Subcutaneous adipose tissue (tissue), 4 donors: ENCODE results near the gene ASXL2. TPM values are rescaled to one million over a fixed set of nuclear protein-coding genes. Genes with fewer than 3 reads are reported as not detected.

Experiments used
- CTCF ChIP-seq: fragments of 450-650 bp; IDR thresholded peaks from one replicate; pipeline ENCODE4 v1.5.1; 2016; ENCODE audit warnings: low read depth, mild to moderate bottlenecking, control low read depth, antibody characterized with exemption, moderate library complexity
- total RNA-seq, 4 donors: library from RNA; depleted of rRNA; stranded (reverse); fragments of >200 nt; gene quantifications; one replicate each; pipeline ENCODE4 v1.1.0, GENCODE V29; 2016

Gene ASXL2
- total RNA-seq, 4 donors from 2014 or later: 17.0 to 23.5 (median 18.9) TPM

- TF ChIP-seq CTCF: no peak
Measured at GRCh38 chr2:25894135-25894830, 16.0 kb upstream of the ASXL2 start.

- no peak for TF ChIP-seq CTCF
Measured at GRCh38 chr2:25891672-25892071, 13.4 kb upstream of the ASXL2 start.

GRCh38 chr2:25887624-25888242 is 9.4 kb upstream of the ASXL2 start:
- TF ChIP-seq CTCF: no peak

- no peak for TF ChIP-seq CTCF
Measured at GRCh38 chr2:25885933-25886332, 7.6 kb upstream of the ASXL2 start.

DNA sequence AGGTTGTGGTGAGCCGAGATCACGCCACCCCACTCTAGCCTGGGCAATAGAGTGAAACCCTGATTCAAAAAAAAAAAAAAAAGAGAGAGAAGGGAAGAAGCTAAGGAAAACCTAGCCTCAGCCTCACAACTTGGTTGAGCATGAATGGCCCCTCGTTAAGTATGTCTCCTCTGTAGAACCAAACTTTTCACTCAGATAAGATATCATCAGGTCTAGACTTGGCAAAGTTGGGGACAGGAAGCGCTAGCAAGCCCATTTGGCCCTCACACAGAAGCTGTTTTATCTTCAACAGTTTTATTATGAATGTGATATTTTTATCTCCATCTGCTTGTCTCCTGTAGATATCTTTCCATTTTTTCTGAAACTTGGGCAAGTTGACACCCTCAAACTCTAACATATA is 3.5 kb upstream of the ASXL2 start:
- TF ChIP-seq CTCF: no peak

DNA sequence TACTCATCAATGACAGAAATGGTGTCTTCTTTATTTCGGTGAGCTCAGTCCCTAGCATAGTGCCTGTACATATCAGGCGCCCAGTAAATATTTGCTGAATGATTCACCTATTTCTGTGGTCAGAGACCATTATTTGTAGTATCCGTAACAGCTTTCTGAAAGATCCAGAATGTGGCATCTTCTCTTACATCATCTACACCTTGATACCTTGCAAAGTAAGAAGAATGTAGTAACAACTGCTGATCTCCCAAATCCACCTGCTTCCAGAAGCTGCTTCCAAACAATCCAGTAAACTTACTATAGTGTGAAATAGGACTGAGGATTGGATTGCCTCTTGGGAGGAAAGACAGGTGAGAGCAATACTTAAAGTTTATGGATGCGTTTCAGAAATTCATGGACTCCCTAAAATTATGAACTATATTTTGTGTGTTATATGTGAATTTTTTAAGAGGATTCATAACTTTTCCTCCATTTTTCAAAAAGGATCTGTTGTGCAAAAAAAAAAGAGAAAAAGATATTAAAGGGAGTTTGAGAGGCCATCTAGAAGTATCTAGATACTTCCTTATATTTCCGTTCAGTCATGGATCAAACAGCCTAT is 945 bp upstream of the ASXL2 start:
- TF ChIP-seq CTCF: no peak
